Mesothelial cell of epicardium (in vitro differentiated cells): ENCODE results near the gene CCDC178. TPM values are rescaled to one million over a fixed set of nuclear protein-coding genes. Genes with fewer than 3 reads are reported as not detected.

Experiments
- DNase-seq, 2 experiments: peaks; one replicate each; pipeline ENCODE4 v3.0.0; 2021; ENCODE audit warnings: low spot score in 2 of 2; ENCODE audit not compliant: unreplicated experiment in 2 of 2
- H3K27ac Mint-ChIP-seq: 2 replicates; pipeline ENCODE4 v1.8.0; 2021; ENCODE audit warnings: mixed read lengths
- H3K27me3 Mint-ChIP-seq: 2 replicates; pipeline ENCODE4 v1.8.0; 2021; ENCODE audit warnings: low read depth, mixed read lengths
- H3K36me3 Mint-ChIP-seq: 2 replicates; pipeline ENCODE4 v1.8.0; 2021; ENCODE audit warnings: mixed read lengths
- H3K4me1 Mint-ChIP-seq: 2 replicates; pipeline ENCODE4 v1.8.0; 2021; ENCODE audit warnings: mixed read lengths
- H3K4me3 Mint-ChIP-seq: 2 replicates; pipeline ENCODE4 v1.8.0; 2021; ENCODE audit warnings: mild to moderate bottlenecking, moderate library complexity, mixed read lengths
- H3K9me3 Mint-ChIP-seq: 2 replicates; pipeline ENCODE4 v1.8.0; 2021; ENCODE audit warnings: mixed read lengths
- total RNA-seq: library from RNA; stranded (reverse); gene quantifications from 3 replicates; pipeline ENCODE4 v1.2.1, GENCODE V29; 2021
- TF ChIP-seq, protein P1 (sequence below): fragments of 200-600 bp; sonication (generic); IDR thresholded peaks from one replicate; pipeline ENCODE4 v1.5.0; 2021; ENCODE audit warnings: antibody characterized with exemption; ENCODE audit not compliant: unreplicated experiment

Gene CCDC178
- total RNA-seq, 1 donor from 2014 or later = 3.1 TPM

DNA sequence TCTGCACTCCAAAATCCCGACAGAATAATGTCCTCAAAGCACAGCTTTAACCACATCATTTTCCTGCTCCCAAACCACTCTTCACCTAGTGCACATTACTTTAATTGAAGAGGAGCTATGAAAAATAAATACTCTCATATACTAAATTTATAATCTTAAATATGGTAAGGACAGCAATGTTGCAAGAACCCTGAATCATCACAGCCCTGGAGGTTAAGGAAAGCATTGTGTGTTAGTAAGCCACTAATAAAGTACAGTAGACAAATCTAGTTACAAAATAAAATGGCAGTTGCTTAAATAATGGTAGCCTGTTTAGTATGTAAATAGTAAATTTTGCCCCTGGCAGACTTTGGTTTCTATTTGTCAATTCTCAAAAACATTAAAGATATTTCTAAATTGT lies 27.0 kb upstream of the CCDC178 start:
- H3K27ac Mint-ChIP-seq = no peak overlapping the region

DNA sequence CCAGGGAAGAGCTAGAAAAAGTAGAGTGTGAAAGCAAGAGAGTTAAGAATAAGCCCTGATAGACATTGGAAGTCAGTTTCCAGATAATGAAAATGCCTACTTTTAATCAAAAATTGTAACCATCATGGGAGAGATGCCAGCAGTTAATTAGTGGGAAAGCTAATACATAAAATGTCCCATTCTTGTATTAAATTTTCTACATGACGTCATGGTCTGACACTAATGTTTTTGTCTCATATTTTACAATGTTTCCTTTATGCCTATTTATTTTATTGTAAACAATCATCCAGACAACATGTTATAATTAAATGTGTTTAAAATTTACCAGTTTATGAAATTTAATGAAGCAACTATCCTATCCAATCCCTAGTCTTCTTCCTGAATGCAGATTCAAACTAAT lies 26.3 kb upstream of the CCDC178 start:
- H3K4me3 Mint-ChIP-seq = no peak overlapping the region
- no peaks in the 10 kb centered on the region for H3K36me3 Mint-ChIP-seq
- H3K9me3 Mint-ChIP-seq = no peaks in the 10 kb centered on the region
- no peaks in the 10 kb centered on the region for H3K27me3 Mint-ChIP-seq
- H3K27ac Mint-ChIP-seq = no peak overlapping the region
- H3K4me1 Mint-ChIP-seq = peaks cover 20% of the 10 kb centered on the region
- TF ChIP-seq, protein P1, sequence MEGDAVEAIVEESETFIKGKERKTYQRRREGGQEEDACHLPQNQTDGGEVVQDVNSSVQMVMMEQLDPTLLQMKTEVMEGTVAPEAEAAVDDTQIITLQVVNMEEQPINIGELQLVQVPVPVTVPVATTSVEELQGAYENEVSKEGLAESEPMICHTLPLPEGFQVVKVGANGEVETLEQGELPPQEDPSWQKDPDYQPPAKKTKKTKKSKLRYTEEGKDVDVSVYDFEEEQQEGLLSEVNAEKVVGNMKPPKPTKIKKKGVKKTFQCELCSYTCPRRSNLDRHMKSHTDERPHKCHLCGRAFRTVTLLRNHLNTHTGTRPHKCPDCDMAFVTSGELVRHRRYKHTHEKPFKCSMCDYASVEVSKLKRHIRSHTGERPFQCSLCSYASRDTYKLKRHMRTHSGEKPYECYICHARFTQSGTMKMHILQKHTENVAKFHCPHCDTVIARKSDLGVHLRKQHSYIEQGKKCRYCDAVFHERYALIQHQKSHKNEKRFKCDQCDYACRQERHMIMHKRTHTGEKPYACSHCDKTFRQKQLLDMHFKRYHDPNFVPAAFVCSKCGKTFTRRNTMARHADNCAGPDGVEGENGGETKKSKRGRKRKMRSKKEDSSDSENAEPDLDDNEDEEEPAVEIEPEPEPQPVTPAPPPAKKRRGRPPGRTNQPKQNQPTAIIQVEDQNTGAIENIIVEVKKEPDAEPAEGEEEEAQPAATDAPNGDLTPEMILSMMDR = no peak
- no peak for DNase-seq

More for the DNA sequence above, 27.0 kb upstream of the CCDC178 start:
- Mint-ChIP-seq H3K27me3 (no peaks in the 10 kb centered on the region), H3K4me3 (no peak overlapping the region), H3K9me3 (no peaks in the 10 kb centered on the region), H3K36me3 (no peaks in the 10 kb centered on the region), H3K4me1 (peaks cover 23% of the 10 kb centered on the region)
- no peak for DNase-seq
- TF ChIP-seq, protein P1 = no peak

DNA sequence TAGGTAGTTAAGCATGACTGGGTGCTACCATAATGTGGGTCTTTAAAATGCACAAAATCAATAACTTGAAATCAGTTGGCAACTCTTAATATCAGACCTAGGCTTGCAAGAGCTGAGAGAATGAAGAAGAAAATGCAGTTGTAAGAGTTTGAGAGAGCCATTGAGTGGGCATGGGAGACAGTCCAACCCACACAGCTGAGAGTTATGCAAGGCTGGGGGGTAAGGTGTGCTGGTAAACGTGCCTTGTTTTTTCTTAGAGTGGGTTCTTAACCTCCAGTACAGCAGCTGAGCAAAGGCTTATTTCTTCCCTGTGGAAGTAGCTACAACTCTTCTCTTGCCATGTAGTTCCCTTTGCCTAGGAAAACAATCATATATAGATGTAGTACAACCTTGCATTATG lies 20.2 kb upstream of the CCDC178 start:
- Mint-ChIP-seq H3K4me3 (no peak overlapping the region), H3K27ac (no peak overlapping the region), H3K9me3 (no peaks in the 10 kb centered on the region), H3K36me3 (no peaks in the 10 kb centered on the region), H3K4me1 (no peaks in the 10 kb centered on the region), H3K27me3 (peaks cover 6% of the 10 kb centered on the region)
- no peak for DNase-seq
- TF ChIP-seq, protein P1 = no peak

DNA sequence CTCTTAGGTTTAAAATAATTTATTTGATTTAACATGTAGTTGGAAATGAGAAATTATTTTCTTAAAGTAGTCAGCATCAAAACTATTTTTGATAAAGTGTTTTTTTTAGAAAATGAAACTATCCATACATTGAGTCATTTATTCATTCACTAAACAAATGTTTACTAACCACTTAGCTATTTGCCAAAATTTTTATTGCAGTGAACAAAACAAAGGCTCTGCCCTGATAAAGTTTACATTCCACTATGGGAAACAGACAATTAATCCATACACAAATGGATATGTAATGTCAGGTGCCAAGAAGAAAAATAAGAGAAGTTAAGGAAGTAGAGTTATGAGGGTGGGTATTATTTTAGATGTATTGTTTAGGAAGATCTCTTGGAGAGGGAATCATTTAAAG lies 19.1 kb upstream of the CCDC178 start:
- no peak for DNase-seq
- Mint-ChIP-seq H3K4me3 (no peak overlapping the region), H3K9me3 (no peaks in the 10 kb centered on the region), H3K27me3 (peaks cover 6% of the 10 kb centered on the region), H3K4me1 (no peaks in the 10 kb centered on the region), H3K27ac (no peak overlapping the region), H3K36me3 (no peaks in the 10 kb centered on the region)
- TF ChIP-seq, protein P1 = no peak

DNA sequence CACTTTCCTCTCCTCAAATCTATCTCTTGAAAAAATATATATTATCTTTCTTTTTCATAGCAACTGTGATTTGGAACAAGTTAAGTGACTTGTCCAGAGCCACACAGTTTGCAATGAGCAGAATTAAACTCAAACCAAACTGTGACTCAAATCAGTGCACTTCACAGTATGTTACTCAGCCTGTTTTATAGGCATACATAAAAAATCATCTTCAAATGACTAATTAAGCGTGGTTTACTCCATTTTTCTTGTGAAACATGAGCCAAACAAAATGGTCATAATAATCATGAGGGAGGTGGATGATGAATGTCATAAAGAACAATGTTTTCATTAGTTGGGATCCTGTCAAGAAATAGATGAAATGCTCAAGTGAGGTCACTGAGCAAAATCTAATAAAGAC lies 6.1 kb upstream of the CCDC178 start:
- TF ChIP-seq, protein P1 = no peak
- no peak overlapping the region for H3K27ac Mint-ChIP-seq
- peaks cover 7% of the 10 kb centered on the region for H3K9me3 Mint-ChIP-seq
- H3K36me3 Mint-ChIP-seq = no peaks in the 10 kb centered on the region
- peaks cover 10% of the 10 kb centered on the region for H3K4me1 Mint-ChIP-seq
- H3K4me3 Mint-ChIP-seq = no peak overlapping the region
- H3K27me3 Mint-ChIP-seq = peaks cover 6% of the 10 kb centered on the region
- no peak for DNase-seq

DNA sequence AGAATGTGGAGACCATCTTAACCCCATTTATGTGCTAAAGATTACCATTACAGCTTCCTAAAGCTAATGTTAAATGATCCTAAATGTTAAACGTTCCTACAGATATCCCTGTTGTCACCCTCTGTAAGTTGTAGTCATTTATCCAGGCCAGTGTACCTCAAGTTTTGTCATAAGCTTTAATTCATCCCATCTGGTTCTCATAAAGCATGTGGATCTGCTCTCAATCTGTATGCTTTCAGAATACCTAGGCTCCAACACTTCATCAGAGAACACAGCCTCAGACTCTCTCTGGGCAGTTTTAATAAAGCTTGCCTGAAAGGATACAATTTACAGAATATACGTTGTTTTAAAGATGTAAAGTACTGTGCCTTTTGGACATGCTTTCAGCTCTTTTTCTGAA lies 4.2 kb upstream of the CCDC178 start:
- no peak for DNase-seq
- peaks cover 11% of the 10 kb centered on the region for H3K27me3 Mint-ChIP-seq
- H3K4me3 Mint-ChIP-seq = no peak overlapping the region
- H3K4me1 Mint-ChIP-seq = peaks cover 15% of the 10 kb centered on the region
- TF ChIP-seq, protein P1 = no peak
- H3K27ac Mint-ChIP-seq = peak overlapping the region; percentile 39
- H3K9me3 Mint-ChIP-seq = peaks cover 7% of the 10 kb centered on the region
- H3K36me3 Mint-ChIP-seq = no peaks in the 10 kb centered on the region
